ENCODE measurements around the gene LIMS1. TPM values are rescaled to one million over a fixed set of nuclear protein-coding genes. Genes with fewer than 3 reads are reported as not detected.

LIMS1 gene
- total RNA-seq, 4 donors from 2014 or later, result 79.7 to 172 (median 115) TPM

DNA sequence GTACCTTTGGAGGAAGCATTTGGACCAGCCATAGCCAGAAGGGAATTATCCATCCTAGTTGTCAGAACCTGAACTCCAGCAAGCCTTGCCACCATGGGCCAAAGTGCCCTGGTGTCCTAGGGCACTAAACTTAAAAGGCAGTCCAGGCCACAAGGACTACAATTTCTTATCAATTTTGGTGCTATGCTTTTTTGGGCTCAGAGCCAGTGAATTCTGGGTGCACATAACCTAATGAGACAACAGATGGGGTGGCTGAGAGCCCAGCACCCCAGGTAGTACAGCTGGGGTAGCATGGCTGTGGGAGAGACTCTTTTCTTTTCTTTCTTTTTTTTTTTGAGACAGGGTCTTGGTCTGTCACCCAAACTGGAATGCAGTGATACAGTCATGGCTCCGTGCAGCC lies 170.6 kb downstream of the LIMS1 start:
- no peak for TF ChIP-seq CTCF (IDR thresholded peaks at IDR 0.05; ENCODE audit: low read depth)

DNA sequence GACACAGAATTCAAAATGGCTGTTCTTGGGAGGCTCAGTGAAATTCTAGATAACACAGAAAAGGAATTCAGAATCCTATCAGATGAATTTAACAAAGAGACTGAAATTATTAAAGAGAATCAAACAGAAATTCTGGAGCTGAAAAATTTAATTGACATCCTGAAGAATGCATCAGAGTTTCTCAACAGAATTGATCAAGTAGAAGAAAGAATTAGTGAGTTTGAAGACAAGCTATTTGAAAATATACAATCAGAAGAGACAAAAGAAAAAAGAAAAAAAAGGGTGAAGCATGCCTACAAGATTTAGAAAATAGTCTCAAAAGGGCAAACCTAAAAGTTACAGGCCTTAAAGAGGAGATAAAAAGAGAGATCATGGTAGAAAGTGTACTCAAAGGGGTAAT lies 173.0 kb downstream of the LIMS1 start:
- no peak for TF ChIP-seq CTCF (IDR thresholded peaks at IDR 0.05; ENCODE audit: low read depth)

GRCh38 chr2:108719149-108720044 lies 185.1 kb downstream of the LIMS1 start, which contains the start of gene RANBP2:
Gene RANBP2, plus strand, starts transcription at chr2:108719482. Its CDS starts 125 bp downstream, at chr2:108719607.
- TF ChIP-seq CTCF (IDR thresholded peaks at IDR 0.05; ENCODE audit: low read depth), result no peak

Small RNA genes lying within 50 kb of the gene (small RNA-seq; reads per million reads assigned to genes)
- not detected for gene AC010095.1

Other genes with a start within 250 kb of the LIMS1 start
- gene SULT1C2, start 245.6 kb upstream of the LIMS1 start, total RNA-seq, result 1 to 10 TPM in 1 of 4 donors, under 1 TPM in 2, not detected in 1; 0.51 to 1.5 (median 0.98) TPM
- 1 to 10 TPM; 1.9 to 5.2 (median 3.2) TPM for gene SULT1C4, start 156.5 kb upstream of the LIMS1 start, total RNA-seq
- gene GCC2, start 85.3 kb upstream of the LIMS1 start, total RNA-seq, result 10 to 100 TPM; 35.7 to 71.1 (median 44.4) TPM
- gene RANBP2, start 185.0 kb downstream of the LIMS1 start, total RNA-seq, result 100 to 1,000 TPM in 1 of 4 donors, 10 to 100 TPM in 3; 55.4 to 101 (median 76.1) TPM

All from subcutaneous adipose tissue (tissue), 4 donors.